Measurements from ENCODE around the gene CELSR1. TPM values are rescaled to one million over a fixed set of nuclear protein-coding genes. Genes with fewer than 3 reads are reported as not detected.

CELSR1 gene
- total RNA-seq, 1 donor from 2014 or later, result 16.0 TPM

DNA sequence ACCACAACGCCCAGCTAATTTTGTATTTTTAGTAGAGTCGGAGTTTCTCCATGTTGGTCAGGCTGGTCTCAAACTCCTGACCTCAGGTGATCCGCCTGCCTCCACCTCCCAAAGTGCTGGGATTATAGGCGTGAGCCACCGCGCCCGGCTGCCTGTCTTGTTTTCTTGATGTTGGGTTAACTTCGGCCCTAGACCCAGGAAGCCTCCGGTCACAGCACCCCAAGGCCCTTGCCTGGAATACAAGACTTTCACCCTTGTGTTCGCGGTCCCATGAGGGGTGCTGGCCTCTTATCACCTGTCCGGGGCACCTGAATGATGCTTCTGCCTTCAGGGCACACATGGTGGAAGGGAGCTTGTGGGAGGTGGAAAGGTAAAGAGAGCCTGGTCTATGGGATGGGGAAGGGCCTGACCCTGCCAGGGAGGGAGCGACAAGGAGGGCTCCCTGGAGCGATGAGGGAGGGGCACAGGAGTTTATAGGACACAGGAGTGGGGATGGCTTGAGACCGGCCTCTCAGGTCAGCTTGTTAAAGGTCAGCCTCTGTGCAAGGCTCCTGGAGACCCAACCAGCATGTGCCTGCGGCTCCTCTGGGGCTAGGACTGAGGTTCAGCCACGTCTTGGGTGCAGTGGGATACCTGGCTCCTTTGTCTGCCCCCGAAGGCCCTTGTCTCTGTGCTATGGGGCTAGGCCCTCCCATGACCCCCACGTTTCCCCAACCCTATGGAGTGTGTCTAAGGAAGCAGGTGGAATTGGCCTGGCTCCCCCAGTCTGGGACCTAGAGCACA lies 48.1 kb upstream of the CELSR1 start:
- Mint-ChIP-seq H3K9me3 (ENCODE audit: unreplicated experiment) (no peaks in the 10 kb centered on the region), H3K27ac (ENCODE audit: unreplicated experiment) (no peak overlapping the region), H3K4me3 (ENCODE audit: unreplicated experiment) (no peak overlapping the region), H3K27me3 (ENCODE audit: unreplicated experiment) (no peaks in the 10 kb centered on the region), H3K36me3 (ENCODE audit: unreplicated experiment) (no peaks in the 10 kb centered on the region), H3K4me1 (ENCODE audit: unreplicated experiment) (peaks cover 28% of the 10 kb centered on the region)
- no peak for DNase-seq (ENCODE audit: extremely low spot score, unreplicated experiment)
- TF ChIP-seq, protein P1, sequence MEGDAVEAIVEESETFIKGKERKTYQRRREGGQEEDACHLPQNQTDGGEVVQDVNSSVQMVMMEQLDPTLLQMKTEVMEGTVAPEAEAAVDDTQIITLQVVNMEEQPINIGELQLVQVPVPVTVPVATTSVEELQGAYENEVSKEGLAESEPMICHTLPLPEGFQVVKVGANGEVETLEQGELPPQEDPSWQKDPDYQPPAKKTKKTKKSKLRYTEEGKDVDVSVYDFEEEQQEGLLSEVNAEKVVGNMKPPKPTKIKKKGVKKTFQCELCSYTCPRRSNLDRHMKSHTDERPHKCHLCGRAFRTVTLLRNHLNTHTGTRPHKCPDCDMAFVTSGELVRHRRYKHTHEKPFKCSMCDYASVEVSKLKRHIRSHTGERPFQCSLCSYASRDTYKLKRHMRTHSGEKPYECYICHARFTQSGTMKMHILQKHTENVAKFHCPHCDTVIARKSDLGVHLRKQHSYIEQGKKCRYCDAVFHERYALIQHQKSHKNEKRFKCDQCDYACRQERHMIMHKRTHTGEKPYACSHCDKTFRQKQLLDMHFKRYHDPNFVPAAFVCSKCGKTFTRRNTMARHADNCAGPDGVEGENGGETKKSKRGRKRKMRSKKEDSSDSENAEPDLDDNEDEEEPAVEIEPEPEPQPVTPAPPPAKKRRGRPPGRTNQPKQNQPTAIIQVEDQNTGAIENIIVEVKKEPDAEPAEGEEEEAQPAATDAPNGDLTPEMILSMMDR (IDR thresholded peaks at IDR 0.05), result no peak

DNA sequence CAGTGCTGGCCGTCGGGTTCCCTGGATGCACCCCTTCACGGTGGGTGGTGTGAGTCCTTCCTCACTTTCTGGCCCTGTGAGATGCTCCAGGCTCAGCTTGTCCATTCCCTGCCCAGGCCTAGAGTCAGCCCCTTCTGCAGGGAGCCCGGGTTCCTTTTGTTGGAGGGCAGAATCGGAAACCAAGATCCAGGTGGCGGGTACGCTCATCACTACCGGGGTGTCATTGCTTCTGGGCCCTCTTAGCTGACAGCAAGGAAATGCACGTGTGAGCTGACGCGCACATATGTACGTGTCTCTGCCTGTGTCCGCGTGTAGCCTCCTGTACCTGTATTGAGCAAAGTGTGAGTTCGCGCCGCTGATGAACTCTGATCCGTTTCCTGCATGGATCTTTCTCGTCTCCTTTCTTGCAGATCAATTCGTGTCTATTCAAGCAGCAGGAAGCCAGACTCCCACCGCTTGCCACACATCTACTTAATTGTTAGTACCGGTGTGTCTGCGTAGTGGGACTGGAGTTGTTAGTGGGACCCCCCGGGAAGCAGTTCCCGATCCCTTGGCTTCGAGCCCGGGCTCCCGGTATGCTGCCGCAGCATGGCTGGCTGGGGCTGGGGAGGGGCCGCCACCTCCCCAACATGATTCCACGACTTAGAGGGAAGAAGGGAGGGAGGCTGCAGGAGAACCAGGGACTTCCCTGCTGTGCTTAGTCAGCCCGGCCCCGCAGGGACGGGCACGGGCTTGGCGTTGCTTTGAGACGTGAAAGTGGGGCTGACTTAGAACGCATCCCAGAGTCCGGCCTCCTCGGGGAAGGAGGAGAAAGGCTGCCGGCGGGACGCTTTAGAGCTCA lies 46.9 kb upstream of the CELSR1 start:
- TF ChIP-seq, protein P1 (IDR thresholded peaks at IDR 0.05), result no peak
- peaks cover 40% of the 10 kb centered on the region for H3K4me1 Mint-ChIP-seq (ENCODE audit: unreplicated experiment)
- no peaks in the 10 kb centered on the region for H3K27me3 Mint-ChIP-seq (ENCODE audit: unreplicated experiment)
- H3K9me3 Mint-ChIP-seq (ENCODE audit: unreplicated experiment), result no peaks in the 10 kb centered on the region
- peak overlapping the region; percentile 27 for H3K4me3 Mint-ChIP-seq (ENCODE audit: unreplicated experiment)
- no peak for DNase-seq (ENCODE audit: extremely low spot score, unreplicated experiment)
- no peaks in the 10 kb centered on the region for H3K36me3 Mint-ChIP-seq (ENCODE audit: unreplicated experiment)
- peak overlapping the region; percentile 61 for H3K27ac Mint-ChIP-seq (ENCODE audit: unreplicated experiment)

DNA sequence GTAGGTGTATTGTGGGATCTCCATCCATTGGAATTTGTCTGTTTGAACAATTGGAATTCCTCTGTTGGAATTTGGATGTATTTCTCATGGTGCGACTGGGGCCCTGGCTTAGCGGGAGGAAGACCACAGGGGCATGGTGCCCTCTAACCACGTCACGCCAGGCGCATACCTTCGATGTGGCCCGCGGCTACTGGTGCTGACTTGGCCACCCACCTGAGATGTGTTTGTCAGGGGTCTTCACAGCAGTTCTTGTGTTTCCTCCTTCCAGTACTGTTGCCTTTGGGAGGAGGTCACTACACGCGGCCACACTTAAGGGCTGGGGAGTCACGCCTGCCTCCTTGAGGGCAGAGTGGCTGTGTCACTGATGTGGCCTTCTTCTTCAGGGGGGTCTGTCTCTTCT lies 46.2 kb upstream of the CELSR1 start:
- Mint-ChIP-seq H3K36me3 (ENCODE audit: unreplicated experiment) (no peaks in the 10 kb centered on the region), H3K27me3 (ENCODE audit: unreplicated experiment) (no peaks in the 10 kb centered on the region), H3K27ac (ENCODE audit: unreplicated experiment) (no peak overlapping the region), H3K4me3 (ENCODE audit: unreplicated experiment) (no peak overlapping the region), H3K9me3 (ENCODE audit: unreplicated experiment) (no peaks in the 10 kb centered on the region), H3K4me1 (ENCODE audit: unreplicated experiment) (peaks cover 47% of the 10 kb centered on the region)
- no peak for DNase-seq (ENCODE audit: extremely low spot score, unreplicated experiment)
- TF ChIP-seq, protein P1 (IDR thresholded peaks at IDR 0.05), result no peak

DNA sequence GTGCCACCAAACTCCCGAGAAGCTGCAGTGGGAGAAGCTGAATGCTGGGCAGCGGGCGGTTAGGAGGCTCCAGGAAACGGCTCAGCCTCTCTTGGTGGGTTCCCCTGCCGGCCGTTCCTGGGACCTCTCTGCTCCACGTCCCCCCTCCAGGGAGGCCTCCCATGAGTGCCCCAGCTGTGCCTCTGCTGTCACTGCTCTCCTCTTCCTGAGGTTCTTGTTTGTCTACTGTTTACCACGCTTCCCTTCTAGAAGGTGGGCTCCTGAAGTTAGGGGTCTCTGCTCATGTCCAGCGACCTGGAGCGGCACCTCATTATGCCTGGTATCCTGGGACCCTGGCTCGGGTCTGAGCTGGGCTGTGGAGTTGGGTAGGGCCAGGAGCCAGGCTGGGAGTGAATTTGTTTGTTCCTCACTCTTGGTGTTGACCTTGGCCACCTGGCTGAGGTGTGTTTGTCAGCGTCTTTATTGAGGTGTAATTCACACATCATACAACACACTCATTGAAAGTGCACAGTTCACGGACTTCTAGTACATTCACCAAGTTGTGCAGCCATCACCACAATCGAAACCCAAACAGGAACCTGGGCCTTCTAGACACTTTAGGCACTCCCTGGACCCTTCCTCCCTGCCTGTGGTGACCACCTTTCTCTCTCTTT lies 45.0 kb upstream of the CELSR1 start:
- Mint-ChIP-seq H3K4me1 (ENCODE audit: unreplicated experiment) (peaks cover 56% of the 10 kb centered on the region), H3K9me3 (ENCODE audit: unreplicated experiment) (no peaks in the 10 kb centered on the region), H3K36me3 (ENCODE audit: unreplicated experiment) (no peaks in the 10 kb centered on the region), H3K27ac (ENCODE audit: unreplicated experiment) (no peak overlapping the region), H3K27me3 (ENCODE audit: unreplicated experiment) (no peaks in the 10 kb centered on the region), H3K4me3 (ENCODE audit: unreplicated experiment) (no peak overlapping the region)
- TF ChIP-seq, protein P1 (IDR thresholded peaks at IDR 0.05), result no peak
- no peak for DNase-seq (ENCODE audit: extremely low spot score, unreplicated experiment)
